Endothelial cell of umbilical vein (primary cell): Measurements from ENCODE around the gene TBC1D14. TPM values are rescaled to one million over a fixed set of nuclear protein-coding genes. Genes with fewer than 3 reads are reported as not detected.
"Not testable (repeated sequence)": the region's sequence is repeated elsewhere in the genome, so short reads cannot be mapped to it uniquely, and the experiment has no call there.

ENCODE experiments used
- BruUV-seq: library from RNA; stranded (reverse); fragments of 400-500 nt; replicated peaks from 2 replicates; lab custom pipeline; 2021; lab: Mats Ljungman, UMichigan
- CTCF ChIA-PET: fragments of 300-600, 350-600 bp; sonication (Branson Sonifier 250); formaldehyde crosslinking; loops from one replicate; lab custom pipeline; 2021; ENCODE audit warnings: antibody characterized with exemption, inconsistent platforms; lab: Charles Lee
- POLR2A ChIA-PET: fragments of 300-600, 350-600 bp; sonication (Branson Sonifier 250); formaldehyde crosslinking; loops from one replicate; lab custom pipeline; 2021; ENCODE audit warnings: antibody characterized with exemption, inconsistent platforms; lab: Charles Lee
- DNase-seq: peaks from one replicate; pipeline ENCODE4 v3.0.0-alpha.2; 2011; ENCODE audit warnings: low read depth, low spot score
- FAIRE-seq: peaks from 2 replicates; lab custom pipeline; 2011; peaks lifted over from hg19 to GRCh38; lab: Jason Lieb, UNC
- H2AFZ ChIP-seq: 2 replicates; pipeline ENCODE4 v1.6.0; 2012; ENCODE audit warnings: low read depth, low read length, control low read depth, inconsistent platforms
- H3K27ac ChIP-seq: 2 replicates; pipeline ENCODE4 v1.5.1; 2011; ENCODE audit warnings: low read depth, mild to moderate bottlenecking, control low read depth, low read length, moderate library complexity; ENCODE audit not compliant: insufficient read depth
- H3K27me3 ChIP-seq, 2 experiments: 2 replicates each; pipeline versions ENCODE4 v1.6.0 to v1.6.1; 2011; ENCODE audit warnings: low read length in 2 of 2, mixed read lengths in 1 of 2; ENCODE audit not compliant: control insufficient read depth in 2 of 2, insufficient read depth in 2 of 2
- H3K36me3 ChIP-seq, 2 experiments: 2 replicates in 1 of 2; 3 replicates in 1 of 2; pipeline ENCODE4 v1.5.1; 2011; ENCODE audit warnings: low read length in 2 of 2, mild to moderate bottlenecking in 1 of 2, moderate library complexity in 1 of 2; ENCODE audit not compliant: control insufficient read depth in 2 of 2, insufficient read depth in 2 of 2; ENCODE audit errors: extremely low read depth in 1 of 2
- H3K4me1 ChIP-seq: 3 replicates; pipeline ENCODE4 v1.5.1; 2011; ENCODE audit warnings: mild to moderate bottlenecking, low read length; ENCODE audit not compliant: control insufficient read depth, insufficient read depth; ENCODE audit errors: extremely low read depth
- H3K4me2 ChIP-seq: 2 replicates; pipeline ENCODE4 v1.6.1; 2011; ENCODE audit warnings: low read length, control low read depth, mixed read lengths; ENCODE audit not compliant: insufficient read depth
- H3K4me3 ChIP-seq, 3 experiments: fragments of 200-600 bp in 1 of 3; sonication (generic), shearing (Covaris generic) in 1 of 3; replicated peaks in 1 of 3; 2 replicates each; pipeline ENCODE4 v1.5.1; 2011 to 2016; ENCODE audit warnings: control low read depth in 3 of 3, low read length in 3 of 3, mild to moderate bottlenecking in 2 of 3, inconsistent platforms in 1 of 3, low read depth in 1 of 3, moderate library complexity in 1 of 3; ENCODE audit not compliant: insufficient read depth in 1 of 3
- H3K79me2 ChIP-seq: 2 replicates; pipeline ENCODE4 v1.6.0; 2012; ENCODE audit warnings: low read length, inconsistent platforms; ENCODE audit not compliant: control insufficient read depth, insufficient read depth
- H3K9ac ChIP-seq: replicated peaks from 2 replicates; pipeline ENCODE3; 2011; ENCODE audit warnings: low read length, control low read depth; ENCODE audit not compliant: insufficient read depth; ENCODE audit errors: extremely low read depth
- H3K9me1 ChIP-seq: replicated peaks from 3 replicates; pipeline ENCODE4 v1.6.0; 2011; ENCODE audit warnings: mild to moderate bottlenecking, low read length; ENCODE audit not compliant: control insufficient read depth, insufficient read depth; ENCODE audit errors: extremely low read depth
- H3K9me3 ChIP-seq: replicated peaks from 2 replicates; pipeline ENCODE4 v1.5.1; 2012; ENCODE audit warnings: low read length, inconsistent platforms; ENCODE audit not compliant: control insufficient read depth, insufficient read depth
- H4K20me1 ChIP-seq: replicated peaks from 2 replicates; pipeline ENCODE3; 2011; ENCODE audit warnings: mild to moderate bottlenecking, low read length; ENCODE audit not compliant: control insufficient read depth, insufficient read depth; ENCODE audit errors: extremely low read depth
- CTCF ChIP-seq, 2 donors: IDR thresholded peaks; 1 replicate in 1 of 2; 2 replicates in 1 of 2; pipeline ENCODE4 v1.5.1; 2011; ENCODE audit warnings: low read length in 2 of 2, mild to moderate bottlenecking in 2 of 2, moderate library complexity in 2 of 2, control low read depth in 1 of 2, inconsistent platforms in 1 of 2, low read depth in 1 of 2; ENCODE audit not compliant: insufficient read depth in 1 of 2; ENCODE audit errors: extremely low read depth in 1 of 2
- EZH2 ChIP-seq: IDR thresholded peaks from 2 replicates; pipeline ENCODE4 v1.6.1; 2012; ENCODE audit warnings: borderline replicate concordance, low read depth, mild to moderate bottlenecking, moderate library complexity, low read length, inconsistent platforms; ENCODE audit not compliant: severe bottlenecking
- FOS ChIP-seq: IDR thresholded peaks from 2 replicates; pipeline ENCODE4 v1.6.1; 2011; ENCODE audit warnings: mild to moderate bottlenecking, low read length, moderate library complexity, borderline replicate concordance; ENCODE audit not compliant: insufficient read depth
- GATA2 ChIP-seq: IDR thresholded peaks from 2 replicates; pipeline ENCODE4 v1.7.0; 2011; ENCODE audit warnings: low read depth, mild to moderate bottlenecking, moderate library complexity, mixed read lengths, low read length; ENCODE audit not compliant: insufficient read length, insufficient read depth
- JUN ChIP-seq: IDR thresholded peaks from 2 replicates; pipeline ENCODE4 v1.6.1; 2011; ENCODE audit warnings: borderline replicate concordance, low read depth; ENCODE audit not compliant: insufficient read length, insufficient read depth
- MAX ChIP-seq: IDR thresholded peaks from 2 replicates; pipeline ENCODE4 v1.6.1; 2011; ENCODE audit not compliant: insufficient read depth, insufficient read length
- MYC ChIP-seq: IDR thresholded peaks from one replicate; pipeline ENCODE4 v1.6.1; 2011; ENCODE audit warnings: mild to moderate bottlenecking, low read depth, low read length
- POLR2A ChIP-seq: IDR thresholded peaks from 2 replicates; pipeline ENCODE4 v1.6.1; 2012; ENCODE audit warnings: low read depth, mild to moderate bottlenecking, control low read depth, low read length
- POLR2AphosphoS5 ChIP-seq: IDR thresholded peaks from 2 replicates; pipeline ENCODE4 v1.6.1; 2012; ENCODE audit warnings: low read depth, mild to moderate bottlenecking, control low read depth, low read length, moderate library complexity; ENCODE audit not compliant: insufficient read depth
- dilution Hi-C: fragments of 300-500 bp; cut with MboI; formaldehyde crosslinking; loops from one replicate; pipeline ENCODE4 v1.15.0; 2019; ENCODE audit warnings: low sequenced_read_pairs; ENCODE audit not compliant: extremely low pct_ligation_motif_present
- intact Hi-C: fragments of 100-400 bp; cut with micrococcal nuclease; formaldehyde crosslinking; loops from one replicate; pipeline ENCODE4 v1.10.0; 2022
- polyA plus RNA-seq, 4 experiments: library from polyadenylated mRNA; depleted of rRNA in 3 of 4; stranded (reverse) in 3 of 4; unstranded in 1 of 4; fragments of >200 nt; gene quantifications; 2 replicates each; pipeline versions ENCODE4 v1.2.1 to v1.2.3, GENCODE V29; 2011 to 2012; ENCODE audit warnings: missing spikeins in 1 of 4
- total RNA-seq: library from RNA; stranded (reverse); gene quantifications from 2 replicates; pipeline ENCODE4 v1.2.3, GENCODE V29; 2021

TBC1D14 gene
- total and polyA plus RNA-seq, 2 donors (not counting 3 experiments of a cell fraction or from before 2014, with no cell fraction given): 23.7 to 24.8 TPM

- no TSS peak for BruUV-seq
- Histone ChIP-seq H3K4me3 (no peak overlapping the region), H3K9ac (no peak overlapping the region), H3K27me3 (no peaks in the 10 kb centered on the region), H2AFZ (no peak overlapping the region), H3K79me2 (no peaks in the 10 kb centered on the region), H3K9me1 (no peaks in the 10 kb centered on the region), H3K4me1 (no peaks in the 10 kb centered on the region), H3K4me2 (no peak overlapping the region), H3K27ac (no peak overlapping the region), H4K20me1 (no peaks in the 10 kb centered on the region), H3K36me3 (no peaks in the 10 kb centered on the region), H3K9me3 (no peaks in the 10 kb centered on the region)
- intact Hi-C loops (no loop called here), dilution Hi-C loops (no loop called here)
- TF ChIP-seq MAX (no peak), CTCF (IDR thresholded peaks at IDR 0.05; ENCODE audit: extremely low read depth in 1 of 2, insufficient read depth in 1 of 2, low read depth in 1 of 2, low read length in 2 of 2) (no peak), POLR2AphosphoS5 (no peak), FOS (no peak), POLR2A (no peak), MYC (no peak), EZH2 (no peak), GATA2 (no peak), JUN (no peak)
- POLR2A ChIA-PET: no interaction called here
- CTCF ChIA-PET: no interaction called here
- no peak for FAIRE-seq
- DNase-seq: no peak
Observed at GRCh38 chr4:6890358-6890757, 19.3 kb upstream of the TBC1D14 start.

- CTCF ChIA-PET: interaction anchor here (1.2 to 2.0 kb wide), 3 partner anchors 13 to 177 kb away, joined by 3 to 5 read pairs (median 3); partner anchors contain the start of gene GRPEL1
- H3K9me3 ChIP-seq, H3K4me2 ChIP-seq, BruUV-seq, H2AFZ ChIP-seq, H3K27ac ChIP-seq, intact Hi-C loops, H4K20me1 ChIP-seq, H3K4me1 ChIP-seq, H3K4me3 ChIP-seq, H3K79me2 ChIP-seq, DNase-seq, POLR2A ChIA-PET, H3K36me3 ChIP-seq, H3K9ac ChIP-seq, H3K27me3 ChIP-seq, FAIRE-seq, H3K9me1 ChIP-seq, dilution Hi-C loops: not testable (repeated sequence)
Observed at GRCh38 chr4:6890971-6891370, 18.7 kb upstream of the TBC1D14 start.
